Nephron progenitor cell (in vitro differentiated cells): Measurements from ENCODE around the gene LRFN2.

Experiments
- DNase-seq: peaks from one replicate; pipeline ENCODE4 v3.0.0; 2021
- H3K27ac Mint-ChIP-seq: 2 replicates; pipeline ENCODE4 v1.8.0; 2021; ENCODE audit warnings: mild to moderate bottlenecking, moderate library complexity, mixed read lengths
- H3K27me3 Mint-ChIP-seq: 2 replicates; pipeline ENCODE4 v1.8.0; 2021; ENCODE audit warnings: mild to moderate bottlenecking, low read depth, mixed read lengths; ENCODE audit not compliant: poor library complexity
- H3K36me3 Mint-ChIP-seq: 2 replicates; pipeline ENCODE4 v1.8.0; 2021; ENCODE audit warnings: low read depth, mixed read lengths
- H3K4me1 Mint-ChIP-seq: 2 replicates; pipeline ENCODE4 v1.8.0; 2021; ENCODE audit warnings: mixed read lengths
- H3K4me3 Mint-ChIP-seq: 2 replicates; pipeline ENCODE4 v1.8.0; 2021; ENCODE audit warnings: mild to moderate bottlenecking, moderate library complexity, mixed read lengths
- H3K9me3 Mint-ChIP-seq: 2 replicates; pipeline ENCODE4 v1.8.0; 2021; ENCODE audit warnings: mild to moderate bottlenecking, moderate library complexity, mixed read lengths
- CTCF ChIP-seq: fragments of 200-600 bp; sonication (generic); IDR thresholded peaks from 2 replicates; pipeline ENCODE4 v1.5.0; 2021; ENCODE audit warnings: antibody characterized with exemption

LRFN2 gene

GRCh38 chr6:40536442-40536841 is 50.7 kb downstream of the LRFN2 start:
- Mint-ChIP-seq H3K4me3 (no peak overlapping the region), H3K9me3 (peaks cover 3% of the 10 kb centered on the region), H3K4me1 (peaks cover 35% of the 10 kb centered on the region), H3K36me3 (no peaks in the 10 kb centered on the region), H3K27ac (no peak overlapping the region), H3K27me3 (peaks cover 46% of the 10 kb centered on the region)
- no peak for TF ChIP-seq CTCF
- peak; percentile 24 for DNase-seq

- no peak for DNase-seq
- H3K27me3 Mint-ChIP-seq: peaks cover 42% of the 10 kb centered on the region
- H3K9me3 Mint-ChIP-seq: peaks cover 3% of the 10 kb centered on the region
- H3K36me3 Mint-ChIP-seq: no peaks in the 10 kb centered on the region
- peaks cover 35% of the 10 kb centered on the region for H3K4me1 Mint-ChIP-seq
- H3K4me3 Mint-ChIP-seq: no peak overlapping the region
- H3K27ac Mint-ChIP-seq: no peak overlapping the region
- no peak for TF ChIP-seq CTCF
These were observed 51.3 kb downstream of the LRFN2 start for GRCh38 chr6:40535819-40536380.

- Mint-ChIP-seq H3K4me1 (peaks cover 35% of the 10 kb centered on the region), H3K4me3 (no peak overlapping the region), H3K27ac (no peak overlapping the region), H3K36me3 (no peaks in the 10 kb centered on the region), H3K9me3 (peaks cover 3% of the 10 kb centered on the region), H3K27me3 (peaks cover 42% of the 10 kb centered on the region)
- DNase-seq: no peak
- TF ChIP-seq CTCF: no peak
These were observed 51.9 kb downstream of the LRFN2 start for GRCh38 chr6:40535110-40535818.

GRCh38 chr6:40532349-40533000 is 54.7 kb downstream of the LRFN2 start:
- no peak overlapping the region for H3K27ac Mint-ChIP-seq
- no peak overlapping the region for H3K4me3 Mint-ChIP-seq
- peaks cover 33% of the 10 kb centered on the region for H3K27me3 Mint-ChIP-seq
- H3K4me1 Mint-ChIP-seq: peaks cover 16% of the 10 kb centered on the region
- peaks cover 3% of the 10 kb centered on the region for H3K9me3 Mint-ChIP-seq
- no peaks in the 10 kb centered on the region for H3K36me3 Mint-ChIP-seq
- no peak for DNase-seq
- no peak for TF ChIP-seq CTCF

GRCh38 chr6:40529919-40530318 is 57.2 kb downstream of the LRFN2 start:
- TF ChIP-seq CTCF: no peak
- Mint-ChIP-seq H3K9me3 (peaks cover 3% of the 10 kb centered on the region), H3K36me3 (no peaks in the 10 kb centered on the region), H3K4me1 (peaks cover 3% of the 10 kb centered on the region), H3K27ac (no peak overlapping the region), H3K27me3 (peaks cover 48% of the 10 kb centered on the region), H3K4me3 (no peak overlapping the region)
- no peak for DNase-seq
